ENCODE measurements around the gene IFRD1.

IFRD1 gene

GRCh38 chr7:112487457-112488263, 37.4 kb downstream of the IFRD1 start:
- TF ChIP-seq GATA3 (IDR thresholded peaks at IDR 0.05; ENCODE audit: low read depth, low read length) (no peak), GATA2 (IDR thresholded peaks at IDR 0.05; ENCODE audit: low read depth, low read length) (no peak)

GRCh38 chr7:112488264-112488552, 37.9 kb downstream of the IFRD1 start:
- TF ChIP-seq GATA2 (IDR thresholded peaks at IDR 0.05; ENCODE audit: low read depth, low read length) (no peak), GATA3 (IDR thresholded peaks at IDR 0.05; ENCODE audit: low read depth, low read length) (no peak)

DNA sequence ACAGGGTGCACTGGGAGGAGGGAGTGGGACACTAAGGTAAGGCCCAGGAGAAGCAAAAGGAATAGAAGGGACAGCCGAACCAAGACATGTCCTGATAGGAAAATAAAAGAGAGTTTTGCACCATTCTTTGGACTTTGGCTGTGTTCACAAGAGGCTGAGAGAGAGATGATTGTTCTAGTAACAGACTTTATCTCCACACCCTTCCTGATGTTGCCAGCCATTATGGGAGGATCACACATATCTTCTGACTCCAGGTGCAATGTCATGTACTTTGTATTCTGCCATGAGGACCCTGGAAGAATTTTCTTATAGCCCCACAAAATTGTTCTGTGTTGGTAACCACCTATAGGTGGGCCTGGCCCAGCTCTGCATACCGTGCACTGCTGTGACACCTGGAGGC, 41.9 kb downstream of the IFRD1 start:
- no peak for TF ChIP-seq GATA2 (IDR thresholded peaks at IDR 0.05; ENCODE audit: low read depth, low read length)
- TF ChIP-seq GATA3 (IDR thresholded peaks at IDR 0.05; ENCODE audit: low read depth, low read length) = no peak

GRCh38 chr7:112494656-112495055, 44.4 kb downstream of the IFRD1 start:
- no peak for TF ChIP-seq GATA3 (IDR thresholded peaks at IDR 0.05; ENCODE audit: low read depth, low read length)
- no peak for TF ChIP-seq GATA2 (IDR thresholded peaks at IDR 0.05; ENCODE audit: low read depth, low read length)

DNA sequence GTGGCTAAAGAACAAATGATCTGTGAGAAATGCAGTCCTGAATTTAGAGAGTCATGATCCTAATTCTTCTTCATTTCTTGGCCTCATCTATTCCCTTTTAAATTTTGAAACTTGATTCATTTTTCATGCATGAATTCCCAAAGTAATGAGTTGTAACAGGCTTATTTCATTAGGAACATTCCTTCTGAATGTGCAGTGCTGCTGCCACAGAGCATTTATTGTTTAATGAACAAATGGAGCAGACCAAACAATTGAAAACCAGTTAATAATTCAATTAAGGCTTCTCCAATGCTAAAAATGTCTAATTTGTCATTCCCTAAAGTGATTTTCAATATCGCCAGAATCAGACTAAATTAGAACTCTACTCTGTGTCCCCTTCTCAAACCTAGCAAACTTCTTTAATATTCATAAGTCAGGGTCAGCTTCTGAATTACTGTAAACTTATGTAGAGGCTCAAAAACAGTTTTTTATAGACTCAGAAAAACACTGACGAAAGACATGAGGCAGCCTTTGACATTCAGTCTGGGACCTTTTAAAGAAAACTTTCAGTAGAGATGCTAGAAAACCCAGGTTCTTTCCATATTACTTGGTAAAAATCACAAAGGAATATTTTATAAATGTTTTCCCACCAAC, 45.0 kb downstream of the IFRD1 start:
- TF ChIP-seq GATA2 (IDR thresholded peaks at IDR 0.05; ENCODE audit: low read depth, low read length) = no peak
- TF ChIP-seq GATA3 (IDR thresholded peaks at IDR 0.05; ENCODE audit: low read depth, low read length) = no peak

- no peak for TF ChIP-seq GATA2 (IDR thresholded peaks at IDR 0.05; ENCODE audit: low read depth, low read length)
Measured at GRCh38 chr7:112495810-112496462, 45.7 kb downstream of the IFRD1 start.

DNA sequence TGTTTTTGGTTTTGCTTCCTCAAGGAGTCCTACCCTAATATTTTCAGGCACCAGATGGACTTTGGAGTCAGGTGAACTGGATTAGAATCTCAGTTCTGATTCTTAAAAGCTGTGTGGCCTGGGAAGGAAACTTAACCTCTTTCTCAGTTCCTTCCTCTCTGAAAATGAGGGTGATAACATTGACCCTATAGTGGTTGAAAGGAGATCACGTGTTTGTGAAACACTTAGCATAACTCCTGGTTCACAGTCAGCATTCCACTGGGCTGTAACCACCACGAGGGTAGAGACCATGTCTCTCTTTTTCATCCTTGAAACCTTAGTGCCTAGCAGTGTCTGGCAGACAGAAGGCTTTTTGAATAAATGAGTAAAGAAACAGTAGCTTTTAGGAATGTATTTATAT, 47.2 kb downstream of the IFRD1 start:
- TF ChIP-seq GATA3 (IDR thresholded peaks at IDR 0.05; ENCODE audit: low read depth, low read length) = no peak
- TF ChIP-seq GATA2 (IDR thresholded peaks at IDR 0.05; ENCODE audit: low read depth, low read length) = no peak

- TF ChIP-seq GATA3 (IDR thresholded peaks at IDR 0.05; ENCODE audit: low read depth, low read length) (no peak), GATA2 (IDR thresholded peaks at IDR 0.05; ENCODE audit: low read depth, low read length) (no peak)
Measured at GRCh38 chr7:112500619-112501018, 50.4 kb downstream of the IFRD1 start.

GRCh38 chr7:112501801-112502503, 51.7 kb downstream of the IFRD1 start:
- TF ChIP-seq GATA3 (IDR thresholded peaks at IDR 0.05; ENCODE audit: low read depth, low read length) (no peak), GATA2 (IDR thresholded peaks at IDR 0.05; ENCODE audit: low read depth, low read length) (no peak)

- TF ChIP-seq GATA2 (IDR thresholded peaks at IDR 0.05; ENCODE audit: low read depth, low read length) (no peak), GATA3 (IDR thresholded peaks at IDR 0.05; ENCODE audit: low read depth, low read length) (no peak)
Measured at GRCh38 chr7:112502700-112503099, 52.4 kb downstream of the IFRD1 start.

DNA sequence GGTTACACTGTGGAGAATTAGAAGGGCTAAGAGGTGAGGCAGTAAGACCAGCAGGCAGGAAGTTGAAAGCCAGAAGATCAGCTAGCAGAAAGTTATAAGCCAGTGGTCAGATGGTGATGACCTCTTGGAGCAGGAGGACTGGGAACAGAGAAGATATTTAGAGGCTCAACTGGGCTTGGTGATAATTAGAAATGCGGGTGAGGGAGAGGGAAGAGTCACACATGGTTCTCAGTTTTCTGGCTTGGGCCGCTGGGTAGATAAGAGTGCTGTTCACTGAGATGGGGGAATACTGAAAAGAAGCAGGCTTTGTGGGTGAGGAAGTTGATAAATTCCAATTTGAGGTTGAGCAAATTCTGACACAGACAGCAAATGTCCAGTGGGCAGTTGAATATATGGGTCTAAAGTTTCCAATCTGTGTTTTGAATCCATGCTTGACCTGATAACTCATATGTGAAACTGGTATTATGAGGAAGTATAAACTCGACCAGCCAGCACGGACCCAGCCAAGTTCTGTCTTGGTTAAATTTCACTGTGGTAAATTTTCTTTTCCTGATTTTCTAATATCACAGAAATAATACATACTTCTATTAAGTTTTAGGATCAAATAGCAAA, 53.2 kb downstream of the IFRD1 start:
- no peak for TF ChIP-seq GATA2 (IDR thresholded peaks at IDR 0.05; ENCODE audit: low read depth, low read length)

GRCh38 chr7:112504093-112504695, 53.9 kb downstream of the IFRD1 start:
- TF ChIP-seq GATA3 (IDR thresholded peaks at IDR 0.05; ENCODE audit: low read depth, low read length) = no peak
- no peak for TF ChIP-seq GATA2 (IDR thresholded peaks at IDR 0.05; ENCODE audit: low read depth, low read length)

DNA sequence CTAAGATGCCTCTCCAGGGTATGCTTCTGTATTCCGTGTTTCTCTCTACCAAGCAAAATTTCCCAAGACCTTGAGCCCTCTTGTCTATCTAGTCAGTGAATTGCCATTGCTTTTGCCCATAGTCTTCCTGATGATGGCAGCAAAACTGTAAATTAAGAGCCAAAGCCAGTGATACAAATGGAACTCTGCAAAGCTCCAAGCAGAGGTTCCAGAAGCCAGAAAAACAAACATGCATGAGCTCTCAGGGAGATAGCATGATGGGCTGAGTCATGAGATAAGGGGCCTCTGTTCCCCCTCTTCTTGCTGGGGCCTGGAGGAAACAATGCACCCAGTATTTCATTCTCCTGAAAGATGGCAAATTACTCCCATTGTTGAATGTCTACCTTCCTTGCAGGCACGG, 55.2 kb downstream of the IFRD1 start:
- TF ChIP-seq GATA3 (IDR thresholded peaks at IDR 0.05; ENCODE audit: low read depth, low read length) = no peak
- no peak for TF ChIP-seq GATA2 (IDR thresholded peaks at IDR 0.05; ENCODE audit: low read depth, low read length)

- TF ChIP-seq GATA3 (IDR thresholded peaks at IDR 0.05; ENCODE audit: low read depth, low read length) (no peak), GATA2 (IDR thresholded peaks at IDR 0.05; ENCODE audit: low read depth, low read length) (no peak)
Measured at GRCh38 chr7:112508404-112508803, 58.1 kb downstream of the IFRD1 start.
